Upper lobe of left lung (tissue), 6 donors: ENCODE data around the gene WDR19. TPM values are rescaled to one million over a fixed set of nuclear protein-coding genes. Genes with fewer than 3 reads are reported as not detected.
"Not testable (repeated sequence)": the region's sequence is repeated elsewhere in the genome, so short reads cannot be mapped to it uniquely, and the experiment has no call there.

ENCODE experiments used
- ATAC-seq, 2 donors: fragments of 200-7000 bp; cut with Tn5 transposase; one replicate each; pipeline ENCODE4 v1.9.1; 2022; ENCODE audit warnings: mild to moderate bottlenecking in 2 of 2, moderate library complexity in 2 of 2; ENCODE audit not compliant: low FRiP score in 2 of 2
- DNase-seq, 2 donors: peaks; one replicate each; pipeline ENCODE4 v3.0.0-alpha.2; 2019 to 2020
- H3K27ac ChIP-seq, 4 donors: fragments of 200-600 bp; sonication (generic); one replicate each; pipeline ENCODE4 v1.5.1; 2016 to 2019
- H3K27me3 ChIP-seq, 4 donors: fragments of 200-600 bp; sonication (generic); one replicate each; pipeline ENCODE4 v1.5.1; 2017 to 2019
- H3K36me3 ChIP-seq, 4 donors: fragments of 200-600 bp; sonication (generic); one replicate each; pipeline ENCODE4 v1.5.1; 2016 to 2019
- H3K4me1 ChIP-seq, 4 donors: fragments of 200-600 bp; sonication (generic); one replicate each; pipeline ENCODE4 v1.5.1; 2018 to 2019
- H3K4me3 ChIP-seq, 4 donors: fragments of 200-600 bp; sonication (generic); one replicate each; pipeline ENCODE4 v1.5.1; 2017 to 2019; ENCODE audit warnings: mild to moderate bottlenecking in 2 of 4, moderate library complexity in 1 of 4
- H3K9me3 ChIP-seq, 4 donors: fragments of 200-600 bp; sonication (generic); one replicate each; pipeline ENCODE4 v1.5.1; 2018 to 2019
- CTCF ChIP-seq, 6 experiments: fragments of 450-650 bp in 4 of 6; fragments of 200-600 bp in 2 of 6; sonication (generic) in 2 of 6; IDR thresholded peaks; one replicate each; pipeline ENCODE4 v1.5.1; 2016 to 2019; ENCODE audit warnings: antibody characterized with exemption in 6 of 6
- EP300 ChIP-seq, 4 donors: sonication (generic); formaldehyde crosslinking; IDR thresholded peaks; one replicate each; pipeline ENCODE4 v1.5.1; 2017; ENCODE audit warnings: antibody characterized with exemption in 4 of 4, control low read depth in 2 of 4
- POLR2A ChIP-seq, 4 donors: fragments of 450-650 bp; IDR thresholded peaks; one replicate each; pipeline ENCODE4 v1.5.1; 2016 to 2017; ENCODE audit warnings: antibody characterized with exemption in 4 of 4, mild to moderate bottlenecking in 2 of 4
- POLR2AphosphoS5 ChIP-seq, 2 donors: sonication (generic); formaldehyde crosslinking; IDR thresholded peaks; one replicate each; pipeline ENCODE4 v1.5.1; 2017; ENCODE audit warnings: antibody characterized with exemption in 2 of 2
- WGBS, 2 donors: methylation state at CpG; one replicate each; pipeline ENCODE4 v1.1.5; 2017 to 2018; 5-methylcytosine and 5-hydroxymethylcytosine counted together
- total RNA-seq, 6 donors: library from RNA; depleted of rRNA in 4 of 6; stranded (reverse); fragments of >200 nt in 4 of 6; gene quantifications; one replicate each; pipeline versions ENCODE4 v1.1.0 to v1.2.1, GENCODE V29; 2016 to 2021
- donor health status: DM: no; HTN: no; CAD: no; lungs with moderate emphysema.
- donor health status: DM: no; HTN: yes; CAD: no; lungs with severe emphysema.

The WDR19 gene
- total RNA-seq, 6 donors from 2014 or later = 27.1 to 211 (median 52.3) TPM

DNA sequence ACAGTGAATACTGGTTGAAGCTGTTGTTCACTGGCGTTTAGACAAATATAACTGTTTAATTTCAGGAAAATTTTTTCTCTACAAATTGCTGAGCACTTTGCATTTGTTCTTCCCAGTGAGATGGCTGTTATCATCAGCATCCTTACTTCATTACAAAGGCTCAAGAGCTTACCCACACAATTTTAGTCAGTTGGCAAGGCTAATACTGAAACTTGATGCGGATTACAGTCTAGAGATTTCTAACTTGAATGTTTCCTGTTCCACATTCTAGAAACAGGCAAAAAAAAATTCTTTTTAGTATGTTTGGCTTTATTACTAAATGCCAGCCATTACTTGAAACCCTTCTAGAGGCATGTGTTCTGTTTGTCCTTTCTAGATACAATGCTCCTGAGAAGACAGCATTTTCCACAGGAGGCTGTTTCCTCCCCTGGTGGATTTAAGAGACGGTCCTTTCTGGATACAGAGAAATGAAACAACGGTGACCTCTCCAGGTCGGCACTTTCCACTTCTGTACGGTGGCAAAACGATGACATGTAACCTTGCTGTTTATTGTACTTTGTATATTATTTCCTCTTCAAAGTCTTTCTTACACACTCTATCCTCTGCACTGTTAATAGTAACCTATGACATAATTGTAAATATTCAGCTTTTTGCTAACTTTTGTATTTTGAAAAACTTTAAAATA, 102.9 kb downstream of the WDR19 start:
- Histone ChIP-seq H3K9me3 (no peaks in the 10 kb centered on the region), H3K4me1 (no peaks in the 10 kb centered on the region), H3K27ac (no peak overlapping the region), H3K36me3 (peaks cover 15 to 59% (median 35%) of the 10 kb centered on the region in 4 donors), H3K27me3 (no peaks in the 10 kb centered on the region), H3K4me3 (no peak overlapping the region)
- no peak for DNase-seq
- TF ChIP-seq POLR2AphosphoS5 (IDR thresholded peaks at IDR 0.05) (no peak), EP300 (IDR thresholded peaks at IDR 0.05) (no peak), POLR2A (IDR thresholded peaks at IDR 0.05) (no peak), CTCF (IDR thresholded peaks at IDR 0.05) (no peak)
- 59 to 78% methylated on average over 7 of the region's 7 CpGs for WGBS, 2 donors
- ATAC-seq = no peak

- TF ChIP-seq POLR2AphosphoS5 (IDR thresholded peaks at IDR 0.05) (no peak), EP300 (IDR thresholded peaks at IDR 0.05) (no peak), CTCF (IDR thresholded peaks at IDR 0.05) (no peak), POLR2A (IDR thresholded peaks at IDR 0.05) (no peak)
- H3K27ac ChIP-seq = no peak overlapping the region
- DNase-seq (no peak), ATAC-seq (no peak)
- peaks cover 15 to 59% (median 39%) of the 10 kb centered on the region in 4 donors for H3K36me3 ChIP-seq
- no peaks in the 10 kb centered on the region for H3K9me3 ChIP-seq
- H3K4me1 ChIP-seq = no peaks in the 10 kb centered on the region
- H3K27me3 ChIP-seq = no peaks in the 10 kb centered on the region
- 91 to 94% methylated on average over 2 of the region's 2 CpGs for WGBS, 2 donors
- H3K4me3 ChIP-seq = no peak overlapping the region
Measured at GRCh38 chr4:39285853-39286252, 103.5 kb downstream of the WDR19 start.

- no peak overlapping the region for H3K4me3 ChIP-seq
- H3K9me3 ChIP-seq = no peaks in the 10 kb centered on the region
- TF ChIP-seq CTCF (IDR thresholded peaks at IDR 0.05) = no peak
- no peak for TF ChIP-seq POLR2AphosphoS5 (IDR thresholded peaks at IDR 0.05)
- TF ChIP-seq EP300 (IDR thresholded peaks at IDR 0.05) = no peak
- TF ChIP-seq POLR2A (IDR thresholded peaks at IDR 0.05) = no peak
- no peaks in the 10 kb centered on the region for H3K27me3 ChIP-seq
- ATAC-seq = no peak
- DNase-seq = no peak
- H3K27ac ChIP-seq = no peak overlapping the region
- 93 to 100% methylated on average over 1 to 2 of the region's 2 CpGs for WGBS, 2 donors
- H3K4me1 ChIP-seq = no peaks in the 10 kb centered on the region
- peaks cover 15 to 63% (median 43%) of the 10 kb centered on the region in 4 donors for H3K36me3 ChIP-seq
Measured at GRCh38 chr4:39286263-39286662, 103.9 kb downstream of the WDR19 start.

GRCh38 chr4:39287223-39287622, 104.9 kb downstream of the WDR19 start:
- Histone ChIP-seq H3K4me1 (no peaks in the 10 kb centered on the region), H3K27me3 (no peaks in the 10 kb centered on the region), H3K4me3 (no peak overlapping the region), H3K27ac (no peak overlapping the region), H3K36me3 (peaks cover 15 to 72% (median 46%) of the 10 kb centered on the region in 4 donors), H3K9me3 (no peaks in the 10 kb centered on the region)
- ATAC-seq (no peak), DNase-seq (no peak)
- TF ChIP-seq CTCF (IDR thresholded peaks at IDR 0.05) (no peak), EP300 (IDR thresholded peaks at IDR 0.05) (no peak), POLR2AphosphoS5 (IDR thresholded peaks at IDR 0.05) (no peak), POLR2A (IDR thresholded peaks at IDR 0.05) (no peak)
- WGBS, 2 donors = 91 to 96% methylated on average over 4 of the region's 4 CpGs

- 88 to 91% methylated on average over 2 of the region's 2 CpGs for WGBS, 2 donors
- no peak for TF ChIP-seq CTCF (IDR thresholded peaks at IDR 0.05)
- TF ChIP-seq POLR2AphosphoS5 (IDR thresholded peaks at IDR 0.05) = no peak
- TF ChIP-seq POLR2A (IDR thresholded peaks at IDR 0.05) = no peak
- TF ChIP-seq EP300 (IDR thresholded peaks at IDR 0.05) = no peak
- Histone ChIP-seq H3K27ac (no peak overlapping the region), H3K4me1 (no peaks in the 10 kb centered on the region), H3K4me3 (no peak overlapping the region), H3K36me3 (peaks cover 22 to 84% (median 64%) of the 10 kb centered on the region in 4 donors), H3K27me3 (no peaks in the 10 kb centered on the region), H3K9me3 (no peaks in the 10 kb centered on the region)
- no peak for DNase-seq
- no peak for ATAC-seq
Measured at GRCh38 chr4:39291686-39292085, 109.4 kb downstream of the WDR19 start.

DNA sequence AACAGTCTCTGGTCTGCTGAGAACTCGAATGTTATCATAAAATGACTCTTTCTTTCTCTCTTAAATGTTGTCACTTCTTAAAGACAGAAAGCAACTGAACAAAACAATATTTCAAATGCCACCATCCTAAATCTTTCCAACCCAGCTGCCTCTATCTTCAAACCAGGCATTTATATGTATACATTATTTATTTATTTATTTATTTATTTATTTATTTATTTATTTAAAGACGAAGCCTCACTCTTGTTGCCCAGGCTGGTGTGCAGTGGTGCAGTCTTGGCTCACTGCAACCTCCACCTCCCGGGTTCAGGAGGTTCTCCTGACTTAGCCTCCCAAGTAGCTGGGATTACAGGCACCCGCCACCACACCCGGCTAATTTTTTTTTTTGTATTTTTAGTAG, 110.1 kb downstream of the WDR19 start:
- not testable (repeated sequence) for DNase-seq, H3K4me1 ChIP-seq, H3K27me3 ChIP-seq, ATAC-seq, H3K27ac ChIP-seq, H3K4me3 ChIP-seq, H3K9me3 ChIP-seq
- H3K36me3 ChIP-seq = peaks cover 22 to 76% (median 58%) of the 10 kb centered on the region in 4 donors
- 93 to 96% methylated on average over 5 of the region's 5 CpGs for WGBS, 2 donors
